Astrocyte of the hippocampus (primary cell): Measurements from ENCODE around the gene PSMD7.
A peak's percentile ranks its signal among the peaks of the same experiment; 100 is the strongest.
"Not testable (repeated sequence)": the region's sequence is repeated elsewhere in the genome, so short reads cannot be mapped to it uniquely, and the experiment has no call there.

ENCODE experiments used
- DNase-seq: peaks from one replicate; pipeline ENCODE4 v3.0.0; 2011; ENCODE audit warnings: low read depth, low spot score

The PSMD7 gene

GRCh38 chr16:74297145-74297665, 591 bp downstream of the PSMD7 start:
- DNase-seq, result peak; percentile 40

- DNase-seq, result no peak
Measured at GRCh38 chr16:74298104-74298503, 1.5 kb downstream of the PSMD7 start.

DNA sequence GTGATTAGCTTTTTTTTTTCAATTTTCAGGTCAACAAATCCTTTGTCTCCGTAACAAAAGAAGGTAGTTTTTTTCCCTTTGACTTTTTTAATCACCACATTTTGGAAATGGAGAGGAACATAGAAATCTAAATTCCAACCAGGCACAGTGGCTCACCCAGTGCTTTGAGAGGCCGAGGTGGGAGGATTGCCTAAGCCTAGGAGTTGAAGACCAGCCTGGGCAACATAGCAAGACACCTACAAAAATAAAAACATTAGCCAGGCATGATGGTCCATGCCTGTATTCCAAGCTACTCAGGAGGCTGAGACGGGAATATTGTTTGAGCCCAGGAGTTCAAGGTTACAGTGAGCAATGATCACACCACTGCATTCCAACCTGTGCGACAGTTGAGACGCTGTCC, 5.7 kb downstream of the PSMD7 start:
- no peak for DNase-seq

- DNase-seq, result no peak
Measured at GRCh38 chr16:74304164-74304834, 7.7 kb downstream of the PSMD7 start.

DNA sequence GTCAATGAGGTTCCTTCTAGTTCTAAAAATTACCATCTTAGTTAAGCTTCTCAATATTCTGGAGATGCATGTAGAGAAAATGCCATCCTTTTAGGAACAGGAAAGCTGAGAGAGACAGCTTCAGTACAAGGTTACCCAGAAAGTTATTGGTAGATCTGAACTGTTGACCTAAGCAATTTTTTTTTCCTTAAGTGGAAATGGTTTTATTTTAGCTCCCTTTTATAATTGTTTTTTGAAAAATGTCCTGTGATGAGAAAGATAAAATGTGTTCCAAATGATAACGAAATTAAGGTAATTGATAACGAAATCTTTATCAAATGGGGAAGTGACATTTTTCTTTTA, 8.2 kb downstream of the PSMD7 start:
- DNase-seq, result no peak

DNA sequence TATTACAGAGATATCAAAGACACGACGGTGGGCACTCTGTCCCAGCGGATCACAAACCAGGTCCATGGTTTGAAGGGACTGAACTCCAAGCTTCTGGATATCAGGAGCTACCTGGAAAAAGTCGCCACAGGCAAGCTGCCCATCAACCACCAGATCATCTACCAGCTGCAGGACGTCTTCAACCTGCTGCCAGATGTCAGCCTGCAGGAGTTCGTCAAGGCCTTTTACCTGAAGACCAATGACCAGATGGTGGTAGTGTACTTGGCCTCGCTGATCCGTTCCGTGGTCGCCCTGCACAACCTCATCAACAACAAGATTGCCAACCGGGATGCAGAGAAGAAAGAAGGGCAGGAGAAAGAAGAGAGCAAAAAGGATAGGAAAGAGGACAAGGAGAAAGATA, 8.7 kb downstream of the PSMD7 start:
- DNase-seq, result no peak

DNA sequence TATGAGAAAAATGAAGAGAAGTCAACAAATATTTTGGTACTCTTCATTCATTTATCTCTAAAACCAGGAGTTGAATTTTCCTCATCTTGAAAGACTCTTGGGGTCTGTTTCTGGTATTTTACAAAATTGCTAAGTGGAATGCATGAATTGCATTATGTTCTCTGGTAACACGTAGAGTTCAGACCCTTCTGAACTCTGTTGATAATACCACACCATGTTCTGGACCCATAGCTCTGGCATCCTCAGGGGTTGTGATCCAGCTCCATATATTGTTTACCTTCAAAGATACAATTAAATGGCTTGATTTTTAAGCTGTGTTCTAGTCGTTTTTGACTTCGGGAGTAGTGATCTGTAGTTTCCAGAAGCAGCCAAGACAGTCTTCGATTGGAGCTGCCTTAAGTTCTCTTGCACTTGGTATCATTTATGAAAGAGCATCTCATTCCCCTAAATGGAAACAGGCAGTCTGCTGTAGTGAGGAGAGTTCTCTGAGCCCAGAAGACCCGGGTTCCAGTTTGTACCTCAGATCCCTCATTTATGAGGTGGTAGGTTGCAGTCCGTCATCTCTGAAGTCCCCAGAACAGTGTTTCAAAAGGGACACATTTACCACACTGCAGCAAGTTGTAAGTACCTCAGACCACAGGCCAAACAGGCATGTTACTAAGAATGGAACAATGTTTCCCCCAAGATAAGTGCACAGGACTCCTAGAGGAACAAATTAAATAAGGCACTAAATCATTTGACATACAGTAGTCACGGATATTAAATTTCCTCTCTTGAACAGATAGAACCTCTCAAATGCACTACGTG, 9.6 kb downstream of the PSMD7 start:
- DNase-seq, result no peak

- no peak for DNase-seq
Measured at GRCh38 chr16:74307383-74307782, 10.8 kb downstream of the PSMD7 start.

DNA sequence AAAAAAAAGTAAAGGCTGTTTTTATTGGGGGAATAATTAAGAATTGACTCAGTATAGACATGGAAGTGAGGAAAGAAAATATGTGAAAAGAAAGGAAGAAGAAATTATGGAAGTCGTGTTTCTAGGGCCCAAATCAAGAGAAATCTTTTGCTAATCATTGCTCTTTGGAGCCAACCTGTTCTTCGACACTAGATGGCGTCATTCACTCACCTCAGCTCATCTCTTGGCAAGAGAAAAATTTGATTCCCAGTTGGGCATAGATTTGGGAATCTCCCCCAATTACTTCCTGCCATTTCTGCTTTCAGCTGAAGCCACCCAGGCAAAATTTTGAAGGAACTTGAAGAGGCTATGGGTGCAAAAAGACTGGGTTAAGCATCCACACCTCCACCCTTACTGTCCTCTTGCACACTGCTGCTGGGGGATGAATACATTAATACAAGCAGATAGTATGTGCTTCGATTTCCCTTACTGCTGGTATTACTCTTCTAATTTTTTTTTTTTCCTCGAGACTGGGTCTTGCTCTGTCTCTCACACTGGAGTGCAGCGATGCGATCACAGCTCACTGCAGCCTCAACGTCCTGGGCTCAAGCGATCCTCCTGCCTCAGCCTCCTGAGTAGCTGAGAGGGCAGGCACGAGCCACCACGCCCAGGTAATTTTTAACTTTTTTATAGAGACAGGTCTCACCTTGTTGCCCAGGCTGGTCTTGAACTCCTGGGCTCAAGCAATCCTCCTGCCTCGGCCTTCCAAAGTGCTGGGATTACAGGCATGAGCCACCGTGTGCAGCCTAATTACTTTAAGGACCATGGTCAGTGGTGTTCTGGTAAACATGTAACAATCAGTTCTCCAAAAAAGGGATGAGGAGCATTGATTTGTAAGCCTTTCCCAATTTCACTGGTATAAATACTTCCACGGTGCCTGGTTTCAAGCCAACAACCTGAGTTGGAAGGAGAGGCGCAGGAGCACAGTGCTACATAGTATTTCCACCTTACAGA, 13.5 kb downstream of the PSMD7 start:
- DNase-seq, result peak; percentile 69

DNA sequence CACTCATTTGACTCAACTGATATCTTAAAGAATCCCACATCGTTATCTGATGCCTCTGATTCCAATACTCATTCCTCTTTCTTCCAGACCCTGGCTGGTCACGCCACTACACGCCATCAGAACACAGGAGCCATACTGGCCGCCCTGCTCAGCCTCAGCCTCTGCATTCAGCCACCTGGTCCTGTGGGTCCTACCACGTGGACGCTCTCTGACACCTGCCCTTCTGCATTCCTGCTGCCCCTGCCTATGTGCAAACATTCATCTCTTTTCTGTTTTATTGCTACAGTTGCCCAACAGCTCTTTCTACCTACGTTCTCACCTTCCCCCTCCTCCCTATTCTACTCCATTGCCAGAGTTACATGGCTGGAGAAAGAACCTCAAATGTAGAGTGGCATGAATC, 18.4 kb downstream of the PSMD7 start:
- DNase-seq, result no peak

DNA sequence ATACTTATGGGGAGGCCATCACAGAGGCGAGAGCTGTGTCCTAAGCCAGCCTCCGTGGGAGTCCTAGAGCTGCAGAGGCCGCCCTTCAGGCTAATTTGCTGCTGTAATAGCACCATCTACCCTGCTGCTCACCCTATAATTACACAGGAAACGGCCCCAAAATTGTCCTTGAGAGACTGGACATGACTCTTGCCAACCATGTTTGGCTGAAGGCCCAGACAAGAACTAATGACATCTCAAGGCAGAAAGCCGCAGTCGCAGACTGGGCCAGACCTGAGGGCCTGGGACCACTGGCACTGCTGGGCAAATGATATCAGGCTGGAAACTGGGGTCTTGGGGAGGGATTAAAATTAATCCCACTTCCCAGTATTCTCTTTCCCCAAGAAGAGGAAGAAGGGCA, 24.1 kb downstream of the PSMD7 start:
- peak; percentile 22 for DNase-seq

- no peak for DNase-seq
Measured at GRCh38 chr16:74321356-74321755, 24.7 kb downstream of the PSMD7 start.

DNA sequence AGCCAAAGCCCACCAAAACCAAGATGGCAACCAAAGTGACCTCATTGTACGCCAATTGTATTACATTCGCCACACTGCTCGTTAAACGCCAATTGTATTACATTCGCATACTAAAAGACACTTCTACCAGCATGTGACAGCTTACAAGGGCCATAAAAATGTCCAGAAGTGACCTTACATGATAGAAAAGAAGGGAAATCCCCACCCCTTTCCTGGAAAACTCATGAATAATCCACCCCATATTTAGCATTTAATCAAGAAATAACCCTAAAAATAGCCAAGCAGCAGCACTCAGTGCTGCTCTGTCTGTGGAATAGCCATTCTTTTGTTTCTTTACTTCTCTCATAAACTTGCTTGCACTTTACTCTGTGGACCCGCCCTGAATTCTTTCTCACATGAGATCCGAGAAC, 25.7 kb downstream of the PSMD7 start:
- DNase-seq, result peak; percentile 36

DNA sequence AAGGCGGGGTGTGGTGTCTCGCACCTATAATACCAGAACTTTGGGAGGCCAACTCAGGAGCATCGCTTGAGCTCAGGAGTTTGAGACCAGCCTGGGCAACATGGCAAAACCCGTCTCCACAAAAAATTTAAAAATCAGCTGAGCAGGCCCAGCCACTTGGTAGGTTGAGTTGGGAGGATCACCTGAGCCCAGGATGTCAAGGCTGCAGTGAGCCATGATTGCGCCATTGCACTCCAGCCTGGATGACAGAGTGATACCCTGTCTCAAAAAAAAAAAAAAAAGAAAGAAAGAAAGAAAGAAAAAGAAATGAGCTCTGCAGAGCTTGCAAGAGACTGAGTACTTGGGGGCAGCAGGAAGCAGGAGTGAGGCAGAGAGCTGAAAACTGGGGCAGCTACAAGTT, 28.2 kb downstream of the PSMD7 start:
- DNase-seq, result not testable (repeated sequence)

DNA sequence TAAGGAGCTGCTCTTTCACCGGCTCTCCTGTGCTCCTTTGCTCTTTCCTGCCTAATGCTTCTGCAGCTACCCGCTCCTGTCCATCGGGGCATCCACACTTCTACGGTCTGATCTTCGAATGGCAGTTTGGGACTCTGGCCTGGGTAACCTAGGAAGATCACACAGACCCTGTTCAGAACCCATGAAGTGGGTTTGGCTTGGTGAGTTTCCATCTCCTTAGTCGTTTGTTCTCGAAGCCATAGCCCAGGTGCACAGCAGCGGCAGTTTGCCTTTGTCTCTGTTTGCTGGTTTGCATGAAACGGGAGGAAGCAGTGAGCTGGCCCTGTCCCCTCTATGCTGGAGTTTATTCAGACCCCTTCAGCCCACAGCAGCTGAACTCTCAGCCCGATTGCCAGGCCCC, 29.0 kb downstream of the PSMD7 start:
- no peak for DNase-seq

DNA sequence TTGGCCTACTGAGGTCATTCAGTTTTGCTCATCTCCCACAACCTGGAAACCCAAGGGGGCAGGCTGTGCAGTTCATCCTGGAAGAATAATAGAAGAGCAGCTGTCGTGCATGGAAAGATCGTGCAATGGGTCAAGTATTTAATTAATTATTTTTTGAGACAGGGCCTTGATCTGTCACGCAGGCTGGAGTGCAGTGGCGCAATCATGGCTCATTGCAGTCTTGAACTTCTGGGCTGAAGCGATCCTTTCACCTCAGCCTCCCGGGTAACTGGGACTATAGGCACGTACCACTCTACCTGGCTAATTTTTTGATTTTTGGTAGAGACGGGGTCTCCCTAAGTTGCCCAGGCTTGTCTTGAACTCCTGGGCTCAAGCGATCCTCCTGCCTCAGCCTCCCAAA, 31.7 kb downstream of the PSMD7 start:
- DNase-seq, result not testable (repeated sequence)

DNA sequence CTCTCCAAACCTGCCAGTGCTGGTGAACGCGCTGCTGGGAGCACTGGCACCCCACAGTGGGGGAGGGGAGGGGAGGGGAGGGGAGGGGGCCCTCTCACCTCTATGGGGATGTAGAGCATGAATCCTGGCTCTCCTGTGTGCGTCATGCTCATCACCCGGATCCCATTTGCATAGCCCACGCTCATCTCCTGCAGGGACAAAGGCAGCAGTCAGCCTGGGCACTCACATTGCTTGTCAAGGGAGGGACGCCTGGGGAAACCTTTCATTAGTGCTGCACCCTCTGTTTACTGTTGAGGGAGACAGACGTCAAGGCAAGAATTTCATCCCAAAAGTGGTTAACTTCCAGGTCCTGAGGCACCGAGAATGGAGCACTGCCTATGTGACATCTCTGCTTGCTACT, 35.9 kb downstream of the PSMD7 start:
- not testable (repeated sequence) for DNase-seq

- not testable (repeated sequence) for DNase-seq
Measured at GRCh38 chr16:74337506-74337905, 40.9 kb downstream of the PSMD7 start.

DNA sequence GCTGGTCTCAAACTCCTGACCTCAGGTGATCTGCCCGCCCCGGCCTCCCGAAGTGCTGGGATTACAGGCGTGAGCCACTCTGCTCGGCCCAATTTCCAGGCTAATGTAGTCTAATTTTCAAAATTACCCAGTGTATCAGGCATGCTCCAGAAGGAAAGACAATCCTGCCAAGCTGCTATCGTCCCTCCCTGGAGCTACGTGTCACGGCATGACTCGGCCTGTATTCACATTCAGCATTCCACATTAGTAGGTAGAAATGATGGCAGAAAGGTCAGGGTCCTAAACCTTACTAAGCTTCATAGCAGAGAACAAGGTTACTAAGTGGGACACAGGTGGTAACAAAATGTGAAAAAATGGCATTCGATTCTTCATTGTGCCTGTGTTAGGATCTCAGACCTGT, 42.6 kb downstream of the PSMD7 start:
- DNase-seq, result not testable (repeated sequence)

GRCh38 chr16:74353038-74353437, 56.4 kb downstream of the PSMD7 start:
- DNase-seq, result not testable (repeated sequence)
